K562 (cell line): ENCODE measurements around the gene NAT10. TPM values are rescaled to one million over a fixed set of nuclear protein-coding genes. Genes with fewer than 3 reads are reported as not detected.
A peak's percentile ranks its signal among the peaks of the same experiment; 100 is the strongest.

ENCODE experiments used
- CHAMP1 ChIP-seq: fragments of 450-650 bp; IDR thresholded peaks from 2 replicates; pipeline ENCODE4 v1.6.1; 2016; ENCODE audit warnings: mild to moderate bottlenecking
- EP400 ChIP-seq: fragments of 450-650 bp; IDR thresholded peaks from 2 replicates; pipeline ENCODE4 v1.6.1; 2017; ENCODE audit warnings: antibody characterized with exemption, mild to moderate bottlenecking, moderate library complexity
- KDM5B ChIP-seq: fragments of 200-600 bp; sonication (generic); IDR thresholded peaks from 2 replicates; pipeline ENCODE4 v1.6.1; 2012; ENCODE audit warnings: low read depth, mild to moderate bottlenecking, moderate library complexity, low read length, control low read depth, inconsistent platforms; ENCODE audit not compliant: insufficient replicate concordance
- PYGO2 ChIP-seq: fragments of 450-650 bp; IDR thresholded peaks from 2 replicates; pipeline ENCODE4 v1.6.1; 2016; ENCODE audit warnings: mild to moderate bottlenecking, missing genetic modification characterization, moderate library complexity, missing compliant biosample characterization
- polyA plus RNA-seq, 8 experiments: library from polyadenylated mRNA; depleted of rRNA in 4 of 8; stranded (reverse) in 5 of 8; unstranded in 3 of 8; fragments of >200 nt; fragmentation: Nextera tagmentation in 2 of 8; fragmentation: Illumina TruSeq in 1 of 8; extraction: Ambion mirVana in 2 of 8; extraction: Trizol in 1 of 8; gene quantifications; 2 replicates each; pipeline versions ENCODE4 v1.2.1 to v1.2.3, GENCODE V29; 2011 to 2014; ENCODE audit warnings: inconsistent platforms in 1 of 8, missing spikeins in 1 of 8
- total RNA-seq, 7 experiments: library from RNA; depleted of rRNA in 6 of 7; stranded (reverse); fragments of >200 nt in 6 of 7; fragmentation: Illumina TruSeq in 2 of 7; extraction: Trizol in 2 of 7; gene quantifications; 2 replicates each; pipeline versions ENCODE4 v1.2.1 to v1.2.3, GENCODE V29; 2011 to 2021; ENCODE audit warnings: low replicate concordance in 1 of 7
- TF ChIP-seq, protein P1 (sequence below), 2 experiments: fragments of 450-650 bp; IDR thresholded peaks; 2 replicates each; pipeline ENCODE4 v1.6.1; 2016; ENCODE audit warnings: mild to moderate bottlenecking in 2 of 2, borderline replicate concordance in 1 of 2, low read depth in 1 of 2, moderate library complexity in 1 of 2
- TF ChIP-seq, protein P2 (sequence below): sonication (generic); formaldehyde crosslinking; IDR thresholded peaks from 2 replicates; pipeline ENCODE4 v1.8.0; 2022; ENCODE audit warnings: mild to moderate bottlenecking, low read depth, missing genetic modification reagents
- TF ChIP-seq, protein P3 (sequence below): sonication (generic); formaldehyde crosslinking; IDR thresholded peaks from 2 replicates; pipeline ENCODE4 v1.8.0; 2023; ENCODE audit warnings: missing genetic modification reagents, mild to moderate bottlenecking, borderline replicate concordance

The NAT10 gene
- total and polyA plus RNA-seq, 9 of the 15 experiments (the other 6 are each of a cell fraction or from before 2014, with no cell fraction given): 55.4 to 125 (median 86.3) TPM

GRCh38 chr11:34161812-34162492 lies 56.5 kb downstream of the NAT10 start (continued):
- TF ChIP-seq CHAMP1 (no peak), KDM5B (no peak), EP400 (no peak), PYGO2 (tag) (no peak)
- TF ChIP-seq, protein P1, sequence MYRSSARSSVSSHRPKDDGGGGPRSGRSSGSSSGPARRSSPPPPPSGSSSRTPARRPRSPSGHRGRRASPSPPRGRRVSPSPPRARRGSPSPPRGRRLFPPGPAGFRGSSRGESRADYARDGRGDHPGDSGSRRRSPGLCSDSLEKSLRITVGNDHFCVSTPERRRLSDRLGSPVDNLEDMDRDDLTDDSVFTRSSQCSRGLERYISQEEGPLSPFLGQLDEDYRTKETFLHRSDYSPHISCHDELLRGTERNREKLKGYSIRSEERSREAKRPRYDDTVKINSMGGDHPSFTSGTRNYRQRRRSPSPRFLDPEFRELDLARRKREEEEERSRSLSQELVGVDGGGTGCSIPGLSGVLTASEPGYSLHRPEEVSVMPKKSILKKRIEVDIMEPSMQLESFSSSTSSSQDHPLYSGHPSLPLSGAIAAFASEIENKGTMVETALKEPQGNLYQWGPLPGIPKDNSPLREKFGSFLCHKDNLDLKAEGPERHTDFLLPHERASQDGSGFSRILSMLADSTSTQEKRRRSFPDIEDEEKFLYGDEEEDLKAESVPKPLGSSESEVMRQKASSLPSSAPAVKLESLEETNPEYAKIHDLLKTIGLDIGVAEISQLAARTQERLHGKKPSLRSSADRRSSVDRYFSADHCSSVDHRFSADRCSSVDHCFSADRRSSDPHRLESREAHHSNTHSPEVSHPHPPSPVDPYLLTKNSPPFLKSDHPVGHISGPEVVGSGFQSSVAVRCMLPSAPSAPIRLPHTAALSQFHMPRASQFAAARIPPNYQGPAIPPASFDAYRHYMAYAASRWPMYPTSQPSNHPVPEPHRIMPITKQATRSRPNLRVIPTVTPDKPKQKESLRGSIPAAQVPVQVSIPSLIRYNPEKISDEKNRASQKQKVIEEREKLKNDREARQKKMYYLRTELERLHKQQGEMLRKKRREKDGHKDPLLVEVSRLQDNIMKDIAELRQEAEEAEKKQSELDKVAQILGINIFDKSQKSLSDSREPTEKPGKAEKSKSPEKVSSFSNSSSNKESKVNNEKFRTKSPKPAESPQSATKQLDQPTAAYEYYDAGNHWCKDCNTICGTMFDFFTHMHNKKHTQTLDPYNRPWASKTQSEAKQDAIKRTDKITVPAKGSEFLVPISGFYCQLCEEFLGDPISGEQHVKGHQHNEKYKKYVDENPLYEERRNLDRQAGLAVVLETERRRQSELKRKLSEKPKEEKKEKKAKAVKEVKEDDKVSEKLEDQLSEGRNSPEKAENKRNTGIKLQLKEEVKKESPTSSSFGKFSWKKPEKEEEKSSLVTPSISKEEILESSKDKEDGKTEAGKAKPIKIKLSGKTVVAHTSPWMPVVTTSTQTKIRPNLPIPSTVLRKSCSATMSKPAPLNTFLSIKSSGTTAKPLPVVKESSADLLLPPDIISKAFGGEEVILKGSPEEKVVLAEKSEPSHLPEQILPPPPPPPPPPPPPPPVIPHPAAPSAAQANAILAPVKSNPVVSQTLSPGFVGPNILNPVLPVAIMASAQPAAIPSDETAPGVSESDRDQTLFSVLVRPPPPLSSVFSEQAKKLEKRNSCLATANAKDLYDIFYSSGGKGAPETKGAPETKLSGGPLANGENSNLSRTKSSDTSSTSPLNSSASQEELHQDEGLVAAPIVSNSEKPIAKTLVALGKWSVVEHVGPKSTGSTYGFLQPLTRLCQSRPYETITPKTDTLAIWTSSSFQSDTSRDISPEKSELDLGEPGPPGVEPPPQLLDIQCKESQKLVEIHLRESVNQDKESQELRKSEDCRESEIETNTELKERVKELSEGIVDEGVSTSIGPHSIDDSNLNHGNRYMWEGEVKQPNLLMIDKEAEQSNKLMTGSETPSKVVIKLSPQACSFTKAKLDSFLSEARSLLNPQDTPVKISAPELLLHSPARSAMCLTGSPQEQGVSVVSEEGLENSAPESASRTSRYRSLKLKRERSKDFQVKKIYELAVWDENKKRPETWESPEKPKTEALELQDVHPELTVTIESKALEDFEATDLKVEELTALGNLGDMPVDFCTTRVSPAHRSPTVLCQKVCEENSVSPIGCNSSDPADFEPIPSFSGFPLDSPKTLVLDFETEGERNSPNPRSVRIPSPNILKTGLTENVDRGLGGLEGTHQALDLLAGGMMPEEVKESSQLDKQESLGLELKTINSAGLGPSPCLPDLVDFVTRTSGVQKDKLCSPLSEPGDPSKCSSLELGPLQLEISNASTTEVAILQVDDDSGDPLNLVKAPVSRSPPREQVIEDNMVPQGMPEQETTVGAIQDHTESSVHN (IDR thresholded peaks at IDR 0.05; ENCODE audit: borderline replicate concordance in 1 of 2, low read depth in 1 of 2): peak in 1 of 2 experiments; percentile 85; a peak in 1 of 4 replicates
- TF ChIP-seq, protein P2, sequence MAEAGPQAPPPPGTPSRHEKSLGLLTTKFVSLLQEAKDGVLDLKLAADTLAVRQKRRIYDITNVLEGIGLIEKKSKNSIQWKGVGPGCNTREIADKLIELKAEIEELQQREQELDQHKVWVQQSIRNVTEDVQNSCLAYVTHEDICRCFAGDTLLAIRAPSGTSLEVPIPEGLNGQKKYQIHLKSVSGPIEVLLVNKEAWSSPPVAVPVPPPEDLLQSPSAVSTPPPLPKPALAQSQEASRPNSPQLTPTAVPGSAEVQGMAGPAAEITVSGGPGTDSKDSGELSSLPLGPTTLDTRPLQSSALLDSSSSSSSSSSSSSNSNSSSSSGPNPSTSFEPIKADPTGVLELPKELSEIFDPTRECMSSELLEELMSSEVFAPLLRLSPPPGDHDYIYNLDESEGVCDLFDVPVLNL (CRISPR knock-in tag): no peak
- TF ChIP-seq, protein P3, sequence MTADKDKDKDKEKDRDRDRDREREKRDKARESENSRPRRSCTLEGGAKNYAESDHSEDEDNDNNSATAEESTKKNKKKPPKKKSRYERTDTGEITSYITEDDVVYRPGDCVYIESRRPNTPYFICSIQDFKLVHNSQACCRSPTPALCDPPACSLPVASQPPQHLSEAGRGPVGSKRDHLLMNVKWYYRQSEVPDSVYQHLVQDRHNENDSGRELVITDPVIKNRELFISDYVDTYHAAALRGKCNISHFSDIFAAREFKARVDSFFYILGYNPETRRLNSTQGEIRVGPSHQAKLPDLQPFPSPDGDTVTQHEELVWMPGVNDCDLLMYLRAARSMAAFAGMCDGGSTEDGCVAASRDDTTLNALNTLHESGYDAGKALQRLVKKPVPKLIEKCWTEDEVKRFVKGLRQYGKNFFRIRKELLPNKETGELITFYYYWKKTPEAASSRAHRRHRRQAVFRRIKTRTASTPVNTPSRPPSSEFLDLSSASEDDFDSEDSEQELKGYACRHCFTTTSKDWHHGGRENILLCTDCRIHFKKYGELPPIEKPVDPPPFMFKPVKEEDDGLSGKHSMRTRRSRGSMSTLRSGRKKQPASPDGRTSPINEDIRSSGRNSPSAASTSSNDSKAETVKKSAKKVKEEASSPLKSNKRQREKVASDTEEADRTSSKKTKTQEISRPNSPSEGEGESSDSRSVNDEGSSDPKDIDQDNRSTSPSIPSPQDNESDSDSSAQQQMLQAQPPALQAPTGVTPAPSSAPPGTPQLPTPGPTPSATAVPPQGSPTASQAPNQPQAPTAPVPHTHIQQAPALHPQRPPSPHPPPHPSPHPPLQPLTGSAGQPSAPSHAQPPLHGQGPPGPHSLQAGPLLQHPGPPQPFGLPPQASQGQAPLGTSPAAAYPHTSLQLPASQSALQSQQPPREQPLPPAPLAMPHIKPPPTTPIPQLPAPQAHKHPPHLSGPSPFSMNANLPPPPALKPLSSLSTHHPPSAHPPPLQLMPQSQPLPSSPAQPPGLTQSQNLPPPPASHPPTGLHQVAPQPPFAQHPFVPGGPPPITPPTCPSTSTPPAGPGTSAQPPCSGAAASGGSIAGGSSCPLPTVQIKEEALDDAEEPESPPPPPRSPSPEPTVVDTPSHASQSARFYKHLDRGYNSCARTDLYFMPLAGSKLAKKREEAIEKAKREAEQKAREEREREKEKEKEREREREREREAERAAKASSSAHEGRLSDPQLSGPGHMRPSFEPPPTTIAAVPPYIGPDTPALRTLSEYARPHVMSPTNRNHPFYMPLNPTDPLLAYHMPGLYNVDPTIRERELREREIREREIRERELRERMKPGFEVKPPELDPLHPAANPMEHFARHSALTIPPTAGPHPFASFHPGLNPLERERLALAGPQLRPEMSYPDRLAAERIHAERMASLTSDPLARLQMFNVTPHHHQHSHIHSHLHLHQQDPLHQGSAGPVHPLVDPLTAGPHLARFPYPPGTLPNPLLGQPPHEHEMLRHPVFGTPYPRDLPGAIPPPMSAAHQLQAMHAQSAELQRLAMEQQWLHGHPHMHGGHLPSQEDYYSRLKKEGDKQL (CRISPR knock-in tag): no peak
